ENCODE results near the gene CADPS2. TPM values are rescaled to one million over a fixed set of nuclear protein-coding genes. Genes with fewer than 3 reads are reported as not detected.

CADPS2 gene
- total RNA-seq, 2 donors from 2014 or later, result 31.9 to 63.9 TPM

DNA sequence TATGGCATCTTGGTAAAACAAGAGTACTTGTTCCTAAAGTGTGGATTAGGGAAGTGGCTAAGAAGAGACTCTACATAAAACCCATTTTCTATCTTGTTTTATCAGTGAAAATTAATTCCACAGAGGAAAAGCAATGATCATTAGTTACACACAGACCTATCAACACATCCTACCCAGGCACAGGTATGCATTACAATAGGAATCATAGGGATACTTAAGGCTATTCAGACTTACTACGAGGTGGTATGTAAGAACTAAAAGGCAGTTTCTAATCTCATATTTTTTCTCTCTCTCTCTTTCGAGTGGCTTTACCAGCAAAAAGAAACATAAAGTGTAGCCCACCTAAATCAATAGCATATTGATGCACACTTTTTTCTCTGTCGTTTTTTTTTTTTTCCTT is 415.4 kb downstream of the CADPS2 start:
- Histone ChIP-seq H3K4me3 (no peak overlapping the region), H3K36me3 (replicated peaks in 1 of 2; ENCODE audit: insufficient read depth in 1 of 2, low read depth in 2 of 2) (no peaks in the 10 kb centered on the region), H3K27ac (no peak overlapping the region), H3K27me3 (no peaks in the 10 kb centered on the region), H3K9me3 (no peaks in the 10 kb centered on the region), H3K4me1 (no peaks in the 10 kb centered on the region)
- 70 to 72% methylated on average over 3 of the region's 3 CpGs for WGBS, 2 donors
- DNase-seq (no peak), ATAC-seq (no peak)
- intact Hi-C loops (cut with DNase I), result no loop called here
- no peak for TF ChIP-seq POLR2A (IDR thresholded peaks at IDR 0.05)
- TF ChIP-seq, protein P1, sequence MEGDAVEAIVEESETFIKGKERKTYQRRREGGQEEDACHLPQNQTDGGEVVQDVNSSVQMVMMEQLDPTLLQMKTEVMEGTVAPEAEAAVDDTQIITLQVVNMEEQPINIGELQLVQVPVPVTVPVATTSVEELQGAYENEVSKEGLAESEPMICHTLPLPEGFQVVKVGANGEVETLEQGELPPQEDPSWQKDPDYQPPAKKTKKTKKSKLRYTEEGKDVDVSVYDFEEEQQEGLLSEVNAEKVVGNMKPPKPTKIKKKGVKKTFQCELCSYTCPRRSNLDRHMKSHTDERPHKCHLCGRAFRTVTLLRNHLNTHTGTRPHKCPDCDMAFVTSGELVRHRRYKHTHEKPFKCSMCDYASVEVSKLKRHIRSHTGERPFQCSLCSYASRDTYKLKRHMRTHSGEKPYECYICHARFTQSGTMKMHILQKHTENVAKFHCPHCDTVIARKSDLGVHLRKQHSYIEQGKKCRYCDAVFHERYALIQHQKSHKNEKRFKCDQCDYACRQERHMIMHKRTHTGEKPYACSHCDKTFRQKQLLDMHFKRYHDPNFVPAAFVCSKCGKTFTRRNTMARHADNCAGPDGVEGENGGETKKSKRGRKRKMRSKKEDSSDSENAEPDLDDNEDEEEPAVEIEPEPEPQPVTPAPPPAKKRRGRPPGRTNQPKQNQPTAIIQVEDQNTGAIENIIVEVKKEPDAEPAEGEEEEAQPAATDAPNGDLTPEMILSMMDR (IDR thresholded peaks at IDR 0.05), result no peak

DNA sequence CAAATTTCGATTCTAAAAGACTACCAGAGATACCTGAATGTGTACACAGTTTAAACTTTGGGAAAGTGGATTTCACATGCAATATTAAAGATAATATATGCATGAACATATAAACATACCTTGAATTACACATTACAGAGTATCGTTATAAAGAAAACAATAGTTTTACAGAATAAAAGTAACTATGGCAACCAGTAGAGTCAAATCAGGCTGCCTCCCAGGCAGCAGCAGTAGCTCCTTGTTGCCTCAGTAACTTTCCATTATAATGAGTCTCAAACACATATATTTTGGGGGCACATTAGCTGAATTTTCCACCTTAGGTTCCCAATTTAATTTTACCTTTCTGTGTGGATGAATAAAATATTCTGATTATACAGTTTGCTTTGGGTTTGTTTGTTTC is 417.3 kb downstream of the CADPS2 start:
- DNase-seq, result no peak
- Histone ChIP-seq H3K27ac (no peak overlapping the region), H3K4me3 (no peak overlapping the region), H3K36me3 (replicated peaks in 1 of 2; ENCODE audit: insufficient read depth in 1 of 2, low read depth in 2 of 2) (no peaks in the 10 kb centered on the region), H3K27me3 (no peaks in the 10 kb centered on the region), H3K9me3 (no peaks in the 10 kb centered on the region), H3K4me1 (no peaks in the 10 kb centered on the region)
- WGBS, 2 donors, result 69 to 70% methylated on average over 2 of the region's 2 CpGs
- ATAC-seq, result no peak
- intact Hi-C loops (cut with DNase I), result no loop called here
- TF ChIP-seq POLR2A (IDR thresholded peaks at IDR 0.05), result no peak
- TF ChIP-seq, protein P1 (IDR thresholded peaks at IDR 0.05), result no peak

DNA sequence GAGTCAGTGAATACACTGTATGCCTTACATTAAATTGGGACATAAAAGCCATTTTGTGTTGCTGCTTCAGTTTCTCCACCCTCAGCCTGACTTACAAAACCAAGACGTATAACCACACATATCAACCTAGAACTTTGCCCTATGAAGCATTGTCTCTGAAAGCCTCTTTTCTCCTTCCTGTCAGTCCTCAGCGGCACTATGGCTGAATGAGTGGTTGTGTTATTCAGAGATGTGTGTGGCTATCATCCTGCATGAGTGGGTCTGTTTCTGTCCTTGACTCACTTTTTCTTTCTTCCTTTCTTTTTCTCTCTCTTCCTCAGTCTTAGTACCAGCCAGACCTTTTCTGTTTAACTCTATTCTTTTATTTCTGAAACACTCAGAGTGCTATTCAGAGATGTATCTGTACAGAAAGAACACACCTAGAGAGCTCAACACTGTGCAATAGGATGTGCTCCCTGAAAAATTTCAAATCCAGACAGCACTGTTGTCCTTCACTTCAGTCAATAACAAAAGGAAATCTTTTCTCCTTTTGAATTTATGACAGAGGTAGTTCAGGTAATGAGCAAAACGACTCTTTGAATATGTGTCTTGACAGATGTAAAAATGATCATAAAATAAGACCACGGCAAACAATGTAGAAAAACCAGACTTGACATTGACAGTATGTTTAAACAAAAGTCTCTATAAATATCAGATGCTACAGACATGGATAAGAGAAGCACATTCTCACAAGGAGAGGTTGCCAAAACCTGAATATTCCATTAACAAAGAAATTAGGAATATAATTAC is 418.4 kb downstream of the CADPS2 start:
- no peaks in the 10 kb centered on the region for H3K36me3 ChIP-seq (replicated peaks in 1 of 2; ENCODE audit: insufficient read depth in 1 of 2, low read depth in 2 of 2)
- TF ChIP-seq, protein P1 (IDR thresholded peaks at IDR 0.05), result no peak
- TF ChIP-seq POLR2A (IDR thresholded peaks at IDR 0.05), result no peak
- intact Hi-C loops (cut with DNase I), result no loop called here
- H3K4me3 ChIP-seq, result no peak overlapping the region
- H3K9me3 ChIP-seq, result no peaks in the 10 kb centered on the region
- no peak for DNase-seq
- no peak for ATAC-seq
- 51 to 66% methylated on average over 4 of the region's 4 CpGs for WGBS, 2 donors
- no peaks in the 10 kb centered on the region for H3K27me3 ChIP-seq
- no peaks in the 10 kb centered on the region for H3K4me1 ChIP-seq
- H3K27ac ChIP-seq, result no peak overlapping the region

DNA sequence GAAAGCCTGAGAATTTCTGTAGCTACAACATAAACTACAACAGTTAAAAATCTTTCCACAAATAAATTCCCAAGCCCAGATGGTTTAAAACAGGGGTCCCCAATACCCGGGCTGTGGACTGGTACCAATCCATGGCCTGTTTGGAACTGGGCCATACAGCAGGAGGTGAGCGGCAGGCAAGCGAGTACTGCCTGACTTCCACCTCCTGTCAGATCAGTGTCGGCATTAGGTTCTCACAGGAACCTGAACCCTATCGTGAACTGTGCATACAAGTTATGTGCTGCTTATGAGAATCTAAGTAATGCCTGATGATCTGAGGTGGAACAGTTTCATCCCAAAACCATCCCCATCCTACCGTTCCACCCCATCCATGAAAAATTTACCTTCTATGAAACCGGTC is 421.0 kb downstream of the CADPS2 start:
- TF ChIP-seq, protein P1 (IDR thresholded peaks at IDR 0.05), result no peak
- no peak for TF ChIP-seq POLR2A (IDR thresholded peaks at IDR 0.05)
- H3K4me3 ChIP-seq, result no peak overlapping the region
- H3K27me3 ChIP-seq, result no peaks in the 10 kb centered on the region
- H3K9me3 ChIP-seq, result no peaks in the 10 kb centered on the region
- no peak for ATAC-seq
- no peak overlapping the region for H3K27ac ChIP-seq
- intact Hi-C loops (cut with DNase I), result no loop called here
- DNase-seq, result no peak
- no peaks in the 10 kb centered on the region for H3K4me1 ChIP-seq
- no peaks in the 10 kb centered on the region for H3K36me3 ChIP-seq (replicated peaks in 1 of 2; ENCODE audit: insufficient read depth in 1 of 2, low read depth in 2 of 2)
- WGBS, 2 donors, result 93 to 95% methylated on average over 7 of the region's 7 CpGs

DNA sequence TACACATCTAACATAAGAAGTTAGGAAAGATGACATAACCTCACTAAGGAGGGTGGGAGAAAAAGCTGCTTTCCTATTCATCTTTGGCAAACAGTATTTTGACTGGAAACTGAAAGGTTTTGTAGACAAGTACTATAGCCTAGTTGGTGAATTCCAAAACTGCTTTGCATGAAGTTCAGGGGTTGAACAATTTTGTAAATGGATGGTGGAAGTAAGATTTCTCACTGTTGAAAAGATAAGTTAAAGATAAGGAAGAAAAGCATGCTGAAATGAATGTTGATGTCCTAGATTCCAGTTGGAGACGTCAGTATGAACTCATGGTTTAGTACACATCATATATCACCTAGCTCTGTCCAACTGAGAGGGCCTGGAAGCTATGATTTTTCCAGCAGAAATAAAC is 422.6 kb downstream of the CADPS2 start:
- no peak for ATAC-seq
- Histone ChIP-seq H3K4me3 (no peak overlapping the region), H3K4me1 (no peaks in the 10 kb centered on the region), H3K27ac (no peak overlapping the region), H3K9me3 (no peaks in the 10 kb centered on the region), H3K36me3 (replicated peaks in 1 of 2; ENCODE audit: insufficient read depth in 1 of 2, low read depth in 2 of 2) (no peaks in the 10 kb centered on the region), H3K27me3 (no peaks in the 10 kb centered on the region)
- 57 to 68% methylated on average over 1 of the region's 1 CpG for WGBS, 2 donors
- intact Hi-C loops (cut with DNase I), result no loop called here
- DNase-seq, result no peak
- no peak for TF ChIP-seq POLR2A (IDR thresholded peaks at IDR 0.05)
- TF ChIP-seq, protein P1 (IDR thresholded peaks at IDR 0.05), result no peak

Measured in body of pancreas (tissue), 4 donors.